Erythroblast (primary cell): ENCODE data around the gene TRIM38.

Experiments used
- GATA1 ChIP-seq: IDR thresholded peaks from 2 replicates; pipeline ENCODE4 v1.6.1; 2011; ENCODE audit warnings: low read depth, mild to moderate bottlenecking, control low read depth, low read length, moderate library complexity
- POLR2A ChIP-seq: IDR thresholded peaks from 2 replicates; pipeline ENCODE4 v1.6.1; 2011; ENCODE audit warnings: mild to moderate bottlenecking, low read length

GRCh38 chr6:25944688-25945574 is 17.7 kb upstream of the TRIM38 start:
- no peak for TF ChIP-seq POLR2A
- no peak for TF ChIP-seq GATA1
